KOPT-K1 (cell line): Measurements from ENCODE around the gene LYSMD1.

Experiments
- H3K27ac ChIP-seq: fragments of 200-600 bp; sonication (generic); 2 replicates; pipeline ENCODE4 v1.5.1; 2016; ENCODE audit warnings: antibody characterized with exemption, mild to moderate bottlenecking, low read depth, low read length; ENCODE audit not compliant: poor library complexity, severe bottlenecking
- H3K36me3 ChIP-seq: fragments of 200-600 bp; sonication (generic); 2 replicates; pipeline ENCODE4 v1.5.1; 2017; ENCODE audit warnings: antibody characterized with exemption, mild to moderate bottlenecking, low read length, moderate library complexity; ENCODE audit not compliant: insufficient read depth
- H3K9me3 ChIP-seq: fragments of 200-600 bp; sonication (generic); 2 replicates; pipeline ENCODE4 v1.5.1; 2017; ENCODE audit warnings: antibody characterized with exemption, low read length, mild to moderate bottlenecking; ENCODE audit not compliant: insufficient read depth, poor library complexity, severe bottlenecking

The LYSMD1 gene

DNA sequence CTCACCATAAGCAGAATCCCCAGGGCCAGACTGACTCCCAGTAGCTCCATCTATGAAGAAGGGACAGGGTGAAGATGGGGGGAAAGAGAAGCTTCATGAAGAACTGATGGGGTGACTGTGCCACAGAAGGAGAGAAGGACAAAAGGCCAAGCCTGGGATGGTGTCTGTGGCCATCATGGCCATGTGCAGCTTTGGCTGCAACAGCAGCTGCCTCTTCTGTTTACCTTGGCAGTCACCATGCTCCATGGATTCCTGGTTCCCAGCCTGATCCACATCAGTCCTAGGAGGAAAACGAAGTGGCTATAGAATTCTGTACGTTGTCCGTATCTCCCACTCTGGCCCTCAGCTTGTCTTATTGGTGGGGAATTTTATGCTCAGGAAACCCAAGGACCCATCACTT lies 31.3 kb downstream of the LYSMD1 start:
- no peaks in the 10 kb centered on the region for H3K36me3 ChIP-seq
- H3K27ac ChIP-seq = no peak overlapping the region
- no peaks in the 10 kb centered on the region for H3K9me3 ChIP-seq

GRCh38 chr1:151133018-151133806 lies 32.5 kb downstream of the LYSMD1 start:
- no peak overlapping the region for H3K27ac ChIP-seq

DNA sequence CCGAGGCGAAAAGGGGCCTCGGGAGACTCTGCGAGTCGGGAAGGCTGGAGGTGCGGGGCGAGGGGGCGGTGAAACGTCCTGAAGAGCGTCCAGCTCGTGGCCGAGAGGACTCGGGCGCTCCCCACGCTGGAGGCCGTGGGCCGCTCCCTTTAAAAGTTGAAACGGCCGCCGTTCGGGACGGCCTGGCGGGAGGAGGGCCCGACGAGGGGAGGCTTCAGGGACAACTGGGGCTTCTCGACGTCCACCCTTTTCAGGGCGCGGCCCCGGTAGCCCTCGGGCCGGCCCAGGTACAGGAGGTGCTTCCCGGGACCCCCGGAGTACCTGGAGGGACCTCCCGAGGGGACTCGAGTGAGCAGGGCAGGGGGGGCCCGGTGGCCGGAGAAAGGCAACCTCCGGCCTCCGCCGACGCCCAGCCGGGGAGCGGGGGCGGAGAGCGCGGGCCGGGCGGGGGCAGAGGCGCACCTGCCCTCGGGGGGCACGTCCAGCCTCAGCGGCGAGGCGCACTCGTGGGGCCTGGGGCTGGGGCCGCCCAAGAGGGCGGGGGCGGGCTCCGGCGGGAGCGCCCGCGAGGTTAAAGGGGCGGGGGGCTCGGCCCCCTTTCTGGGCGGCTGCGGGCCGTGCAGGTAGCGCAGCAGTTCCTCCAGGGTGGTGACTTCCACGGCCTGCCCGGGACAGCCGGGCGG lies 33.2 kb downstream of the LYSMD1 start:
- Histone ChIP-seq H3K9me3 (no peaks in the 10 kb centered on the region), H3K27ac (no peak overlapping the region), H3K36me3 (no peaks in the 10 kb centered on the region)

More at GRCh38 chr1:151133018-151133806, 32.5 kb downstream of the LYSMD1 start:
- Histone ChIP-seq H3K9me3 (no peaks in the 10 kb centered on the region), H3K36me3 (no peaks in the 10 kb centered on the region)

GRCh38 chr1:151131701-151132334 lies 33.9 kb downstream of the LYSMD1 start:
- H3K27ac ChIP-seq = no peak overlapping the region
- H3K36me3 ChIP-seq = no peaks in the 10 kb centered on the region
- no peaks in the 10 kb centered on the region for H3K9me3 ChIP-seq

DNA sequence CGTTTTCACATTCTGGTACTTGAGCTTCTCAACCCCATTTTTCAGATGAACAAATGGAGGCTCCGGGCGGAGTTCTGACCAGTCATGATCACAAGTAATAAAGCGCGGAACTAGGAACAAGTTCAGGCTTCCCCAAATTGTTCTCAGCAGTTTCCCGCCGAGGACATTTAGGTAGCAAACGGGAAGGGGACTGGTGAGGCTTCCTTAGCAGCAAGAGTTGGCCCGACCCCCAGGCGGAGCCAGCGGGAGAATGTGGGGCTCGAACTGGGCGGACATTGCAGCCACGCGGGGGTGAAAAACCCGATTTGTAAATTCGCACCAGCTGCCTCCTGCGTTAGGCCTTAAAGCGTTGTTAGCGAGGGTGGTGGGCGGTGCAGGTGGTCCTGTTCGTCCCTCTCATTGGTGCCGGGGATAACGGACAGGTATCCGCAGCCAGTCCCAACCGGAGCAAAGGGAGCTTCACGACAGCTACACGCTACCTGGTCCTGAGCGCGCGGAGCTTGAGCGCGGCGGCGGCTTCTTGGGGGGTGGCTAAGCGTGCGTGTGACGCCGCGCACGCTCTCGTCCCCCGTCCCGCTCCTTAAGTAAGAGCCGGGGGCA lies 34.6 kb downstream of the LYSMD1 start:
- Histone ChIP-seq H3K9me3 (no peaks in the 10 kb centered on the region), H3K27ac (no peak overlapping the region), H3K36me3 (no peaks in the 10 kb centered on the region)

DNA sequence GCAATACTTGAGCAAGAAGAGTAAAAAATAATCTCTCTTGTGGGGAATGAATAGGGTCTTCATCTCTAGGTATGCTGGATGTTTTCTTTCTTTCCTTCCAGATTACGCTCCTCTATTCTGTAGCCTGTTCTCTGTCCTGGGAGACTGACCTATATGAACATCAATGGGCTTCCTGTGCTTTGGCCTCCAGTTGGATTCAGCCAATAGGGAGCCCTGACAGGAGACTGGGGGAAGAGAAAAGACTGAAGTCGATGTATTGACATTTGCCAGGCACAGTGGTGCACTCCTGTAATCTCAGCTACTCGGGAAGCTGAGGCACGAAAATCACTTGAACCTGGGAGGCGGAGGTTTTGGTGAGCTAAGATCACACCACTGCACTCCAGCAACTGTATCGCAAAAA lies 36.9 kb downstream of the LYSMD1 start:
- no peaks in the 10 kb centered on the region for H3K36me3 ChIP-seq
- H3K9me3 ChIP-seq = no peaks in the 10 kb centered on the region
- H3K27ac ChIP-seq = no peak overlapping the region

- no peaks in the 10 kb centered on the region for H3K36me3 ChIP-seq
- no peaks in the 10 kb centered on the region for H3K9me3 ChIP-seq
- H3K27ac ChIP-seq = no peak overlapping the region
These were observed 40.8 kb downstream of the LYSMD1 start for GRCh38 chr1:151124763-151125403.

- H3K27ac ChIP-seq = no peak overlapping the region
- no peaks in the 10 kb centered on the region for H3K9me3 ChIP-seq
- H3K36me3 ChIP-seq = peaks cover 6% of the 10 kb centered on the region; the same call in 1 of the 2 replicates
These were observed 51.8 kb downstream of the LYSMD1 start for GRCh38 chr1:151113877-151114276.
